ENCODE measurements around the gene LCTL.

LCTL gene

GRCh38 chr15:66565741-66566144, at the start of gene LCTL:
TSS of gene LCTL (minus strand) at chr15:66565998. CDS start at chr15:66565365, 633 bp downstream.
- DNase-seq (ENCODE audit: low read depth, low spot score): no peak

GRCh38 chr15:66614951-66615760, 49.4 kb upstream of the LCTL start:
- no peak for DNase-seq (ENCODE audit: low read depth, low spot score)

GRCh38 chr15:66614456-66614855, 48.7 kb upstream of the LCTL start:
- no peak for DNase-seq (ENCODE audit: low read depth, low spot score)

- no peak for DNase-seq (ENCODE audit: low read depth, low spot score)
Observed at GRCh38 chr15:66613743-66614142, 47.9 kb upstream of the LCTL start.

- no peak for DNase-seq (ENCODE audit: low read depth, low spot score)
Observed at GRCh38 chr15:66611257-66612053, 45.7 kb upstream of the LCTL start.

- no peak for DNase-seq (ENCODE audit: low read depth, low spot score)
Observed at GRCh38 chr15:66609876-66610275, 44.1 kb upstream of the LCTL start.

- DNase-seq (ENCODE audit: low read depth, low spot score): no peak
Observed at GRCh38 chr15:66608881-66609280, 43.1 kb upstream of the LCTL start.

- DNase-seq (ENCODE audit: low read depth, low spot score): no peak
Observed at GRCh38 chr15:66608159-66608558, 42.4 kb upstream of the LCTL start.

- peak; percentile 14 for DNase-seq (ENCODE audit: low read depth, low spot score)
Observed at GRCh38 chr15:66603301-66604179, 37.7 kb upstream of the LCTL start.

- no peak for DNase-seq (ENCODE audit: low read depth, low spot score)
Observed at GRCh38 chr15:66601521-66601920, 35.7 kb upstream of the LCTL start.

GRCh38 chr15:66600240-66600627, 34.4 kb upstream of the LCTL start:
- no peak for DNase-seq (ENCODE audit: low read depth, low spot score)

GRCh38 chr15:66599536-66600239, 33.9 kb upstream of the LCTL start:
- no peak for DNase-seq (ENCODE audit: low read depth, low spot score)

GRCh38 chr15:66598095-66598815, 32.5 kb upstream of the LCTL start:
- no peak for DNase-seq (ENCODE audit: low read depth, low spot score)

GRCh38 chr15:66595931-66596545, 30.2 kb upstream of the LCTL start:
- no peak for DNase-seq (ENCODE audit: low read depth, low spot score)

- DNase-seq (ENCODE audit: low read depth, low spot score): no peak
Observed at GRCh38 chr15:66595332-66595731, 29.5 kb upstream of the LCTL start.

GRCh38 chr15:66594836-66595235, 29.0 kb upstream of the LCTL start:
- no peak for DNase-seq (ENCODE audit: low read depth, low spot score)

- DNase-seq (ENCODE audit: low read depth, low spot score): no peak
Observed at GRCh38 chr15:66594344-66594743, 28.5 kb upstream of the LCTL start.

- no peak for DNase-seq (ENCODE audit: low read depth, low spot score)
Observed at GRCh38 chr15:66593219-66593780, 27.5 kb upstream of the LCTL start.

GRCh38 chr15:66592505-66593218, 26.9 kb upstream of the LCTL start:
- no peak for DNase-seq (ENCODE audit: low read depth, low spot score)

All from activated CD4-positive, CD25-positive, alpha-beta regulatory T cell treated with anti-CD3 and anti-CD28 coated beads, Interleukin-2, amount 50 U/mL, for 16 hours (primary cell).